Karpas-422 (cell line): ENCODE results near the gene FYB1. TPM values are rescaled to one million over a fixed set of nuclear protein-coding genes. Genes with fewer than 3 reads are reported as not detected.
"Not testable (repeated sequence)": the region's sequence is repeated elsewhere in the genome, so short reads cannot be mapped to it uniquely, and the experiment has no call there.

ENCODE experiments used
- DNase-seq: peaks from one replicate; pipeline ENCODE4 v3.0.0-alpha.2; 2015
- H2AFZ ChIP-seq: fragments of 200-600 bp; sonication (generic); 2 replicates; pipeline ENCODE4 v1.6.1; 2014; ENCODE audit warnings: antibody characterized with exemption, low read length, mixed read lengths
- H3K27ac ChIP-seq: fragments of 200-600 bp; sonication (generic); 2 replicates; pipeline ENCODE4 v1.5.1; 2014; ENCODE audit warnings: mild to moderate bottlenecking, low read length, moderate library complexity
- H3K27me3 ChIP-seq: fragments of 200-600 bp; sonication (generic); 2 replicates; pipeline ENCODE4 v1.6.1; 2014; ENCODE audit warnings: low read length, mixed read lengths
- H3K36me3 ChIP-seq: fragments of 200-600 bp; sonication (generic); 2 replicates; pipeline ENCODE4 v1.6.1; 2014; ENCODE audit warnings: low read length, mixed read lengths; ENCODE audit not compliant: insufficient read depth
- H3K4me1 ChIP-seq: fragments of 200-600 bp; sonication (generic); 2 replicates; pipeline ENCODE4 v1.6.1; 2014; ENCODE audit warnings: mild to moderate bottlenecking, low read length, mixed read lengths
- H3K4me2 ChIP-seq: fragments of 200-600 bp; sonication (generic); 2 replicates; pipeline ENCODE4 v1.6.1; 2014; ENCODE audit warnings: low read length, low read depth, mild to moderate bottlenecking; ENCODE audit not compliant: poor library complexity, severe bottlenecking
- H3K4me3 ChIP-seq: fragments of 200-600 bp; sonication (generic); 2 replicates; pipeline ENCODE4 v1.5.1; 2014; ENCODE audit warnings: mild to moderate bottlenecking, antibody characterized with exemption, low read length, mixed read lengths
- H3K79me2 ChIP-seq: fragments of 200-600 bp; sonication (generic); 2 replicates; pipeline ENCODE4 v1.6.1; 2014; ENCODE audit warnings: mild to moderate bottlenecking, low read length, mixed read lengths
- H3K9ac ChIP-seq: fragments of 200-600 bp; sonication (generic); 2 replicates; pipeline ENCODE4 v1.6.0; 2014; ENCODE audit warnings: low read length
- H3K9me2 ChIP-seq: fragments of 200-600 bp; sonication (generic), shearing (Covaris generic); replicated peaks from 2 replicates; pipeline ENCODE4 v1.6.0; 2014; ENCODE audit warnings: mild to moderate bottlenecking, low read length, moderate library complexity; ENCODE audit not compliant: insufficient read depth
- H3K9me3 ChIP-seq: fragments of 300-700, 200-600 bp; sonication (generic); 2 replicates; pipeline ENCODE4 v1.6.1; 2014; ENCODE audit warnings: low read length, mixed read lengths
- H4K20me1 ChIP-seq: fragments of 200-600 bp; sonication (generic); 2 replicates; pipeline ENCODE4 v1.6.1; 2014; ENCODE audit warnings: mild to moderate bottlenecking, antibody characterized with exemption, low read length, low read depth; ENCODE audit not compliant: insufficient read depth
- total RNA-seq: library from RNA; depleted of rRNA; stranded (reverse); fragments of >200 nt; shearing (Covaris generic); gene quantifications from 2 replicates; pipeline ENCODE4 v1.2.3, GENCODE V29; 2014; ENCODE audit warnings: low replicate concordance

Gene FYB1
- total RNA-seq, 1 experiment from 2014 or later: 2.8 TPM

GRCh38 chr5:39185761-39186160 is 33.6 kb downstream of the FYB1 start:
- H3K27me3 ChIP-seq: no peaks in the 10 kb centered on the region
- no peaks in the 10 kb centered on the region for H3K9me3 ChIP-seq
- no peak overlapping the region for H2AFZ ChIP-seq
- no peak overlapping the region for H3K9ac ChIP-seq
- H3K9me2 ChIP-seq: no peaks in the 10 kb centered on the region
- no peak overlapping the region for H3K27ac ChIP-seq
- no peaks in the 10 kb centered on the region for H3K36me3 ChIP-seq
- H3K4me3 ChIP-seq: no peak overlapping the region
- H3K4me2 ChIP-seq: no peak overlapping the region
- peaks cover 28% of the 10 kb centered on the region for H3K4me1 ChIP-seq
- DNase-seq: no peak
- no peaks in the 10 kb centered on the region for H3K79me2 ChIP-seq
- H4K20me1 ChIP-seq: no peaks in the 10 kb centered on the region

GRCh38 chr5:39179561-39179960 is 39.8 kb downstream of the FYB1 start:
- not testable (repeated sequence) for H3K27me3 ChIP-seq, H3K79me2 ChIP-seq, DNase-seq, H2AFZ ChIP-seq, H3K9me3 ChIP-seq, H3K9ac ChIP-seq, H4K20me1 ChIP-seq, H3K36me3 ChIP-seq, H3K4me2 ChIP-seq, H3K9me2 ChIP-seq, H3K4me3 ChIP-seq
- H3K4me1 ChIP-seq: peaks cover 73% of the 10 kb centered on the region
- peak overlapping the region; percentile 93; the same call in 1 of the 2 replicates for H3K27ac ChIP-seq

- peak overlapping the region; percentile 22; the same call in 1 of the 2 replicates for H2AFZ ChIP-seq
- no peaks in the 10 kb centered on the region for H3K27me3 ChIP-seq
- H3K79me2 ChIP-seq: no peaks in the 10 kb centered on the region
- H3K27ac ChIP-seq: peak overlapping the region; percentile 93
- no peaks in the 10 kb centered on the region for H3K9me3 ChIP-seq
- H3K4me1 ChIP-seq: peaks cover 75% of the 10 kb centered on the region
- peak overlapping the region; percentile 69 for H3K4me2 ChIP-seq
- no peaks in the 10 kb centered on the region for H4K20me1 ChIP-seq
- H3K36me3 ChIP-seq: no peaks in the 10 kb centered on the region
- H3K9me2 ChIP-seq: no peaks in the 10 kb centered on the region
- no peak overlapping the region for H3K4me3 ChIP-seq
- no peak overlapping the region for H3K9ac ChIP-seq
- DNase-seq: peak; percentile 55
Measured at GRCh38 chr5:39178861-39179260, 40.5 kb downstream of the FYB1 start.

- Histone ChIP-seq H3K9me2 (no peaks in the 10 kb centered on the region), H3K4me3 (peak overlapping the region; percentile 32), H2AFZ (peak overlapping the region; percentile 87), H4K20me1 (no peaks in the 10 kb centered on the region), H3K36me3 (no peaks in the 10 kb centered on the region), H3K27me3 (no peaks in the 10 kb centered on the region), H3K27ac (peak overlapping the region; percentile 93), H3K9ac (peak overlapping the region; percentile 52), H3K9me3 (no peaks in the 10 kb centered on the region), H3K4me1 (peaks cover 75% of the 10 kb centered on the region), H3K4me2 (peak overlapping the region; percentile 69), H3K79me2 (no peaks in the 10 kb centered on the region)
- DNase-seq: peak; percentile 62
Measured at GRCh38 chr5:39178171-39178570, 41.2 kb downstream of the FYB1 start.

GRCh38 chr5:39177631-39177964 is 41.8 kb downstream of the FYB1 start:
- Histone ChIP-seq H3K4me2 (peak overlapping the region; percentile 69), H3K27ac (peak overlapping the region; percentile 93), H3K27me3 (no peaks in the 10 kb centered on the region), H3K36me3 (no peaks in the 10 kb centered on the region), H4K20me1 (no peaks in the 10 kb centered on the region), H3K9me2 (no peaks in the 10 kb centered on the region), H3K9ac (peak overlapping the region; percentile 52), H3K4me3 (peak overlapping the region; percentile 32), H3K9me3 (no peaks in the 10 kb centered on the region), H3K4me1 (peaks cover 72% of the 10 kb centered on the region), H2AFZ (peak overlapping the region; percentile 87), H3K79me2 (no peaks in the 10 kb centered on the region)
- peak; percentile 84 for DNase-seq

- Histone ChIP-seq H3K4me2 (peak overlapping the region; percentile 69), H2AFZ (peak overlapping the region; percentile 87), H3K27ac (peak overlapping the region; percentile 93), H3K4me1 (peaks cover 66% of the 10 kb centered on the region), H3K4me3 (peak overlapping the region; percentile 32), H3K79me2 (no peaks in the 10 kb centered on the region), H3K9me2 (no peaks in the 10 kb centered on the region), H4K20me1 (no peaks in the 10 kb centered on the region), H3K9ac (peak overlapping the region; percentile 52), H3K9me3 (no peaks in the 10 kb centered on the region), H3K36me3 (no peaks in the 10 kb centered on the region), H3K27me3 (no peaks in the 10 kb centered on the region)
- DNase-seq: peak; percentile 52
Measured at GRCh38 chr5:39176759-39177630, 42.4 kb downstream of the FYB1 start.

- Histone ChIP-seq H3K36me3 (no peaks in the 10 kb centered on the region), H3K4me2 (no peak overlapping the region), H3K4me1 (peaks cover 54% of the 10 kb centered on the region), H3K9me3 (no peaks in the 10 kb centered on the region), H3K9ac (no peak overlapping the region), H3K4me3 (no peak overlapping the region), H3K27ac (no peak overlapping the region), H4K20me1 (no peaks in the 10 kb centered on the region), H2AFZ (0 out of 2 replicates have a peak overlapping the region, but pooled peaks have one; percentile 33), H3K79me2 (no peaks in the 10 kb centered on the region), H3K9me2 (no peaks in the 10 kb centered on the region), H3K27me3 (no peaks in the 10 kb centered on the region)
- DNase-seq: no peak
Measured at GRCh38 chr5:39175273-39175955, 43.9 kb downstream of the FYB1 start.

- Histone ChIP-seq H3K4me3 (no peak overlapping the region), H3K9me3 (no peaks in the 10 kb centered on the region), H3K79me2 (no peaks in the 10 kb centered on the region), H3K4me1 (peaks cover 35% of the 10 kb centered on the region), H3K27me3 (no peaks in the 10 kb centered on the region), H3K9me2 (no peaks in the 10 kb centered on the region), H3K4me2 (no peak overlapping the region), H3K36me3 (no peaks in the 10 kb centered on the region), H3K9ac (no peak overlapping the region), H2AFZ (no peak overlapping the region), H4K20me1 (no peaks in the 10 kb centered on the region), H3K27ac (no peak overlapping the region)
- no peak for DNase-seq
Measured at GRCh38 chr5:39173069-39173468, 46.3 kb downstream of the FYB1 start.
